ENCODE results near the gene TNFRSF4. TPM values are rescaled to one million over a fixed set of nuclear protein-coding genes. Genes with fewer than 3 reads are reported as not detected.
"Not testable (repeated sequence)": the region's sequence is repeated elsewhere in the genome, so short reads cannot be mapped to it uniquely, and the experiment has no call there.

TNFRSF4 gene
- total RNA-seq, 1 donor from 2014 or later = 58.5 TPM

GRCh38 chr1:1185101-1185765 lies 28.7 kb downstream of the TNFRSF4 start:
- no peak for DNase-seq (ENCODE audit: extremely low read depth, low read depth, low spot score)

GRCh38 chr1:1183833-1184775 lies 29.8 kb downstream of the TNFRSF4 start:
- DNase-seq (ENCODE audit: extremely low read depth, low read depth, low spot score) = no peak

- DNase-seq (ENCODE audit: extremely low read depth, low read depth, low spot score) = no peak
These were observed 30.7 kb downstream of the TNFRSF4 start for GRCh38 chr1:1183221-1183747.

- no peak for DNase-seq (ENCODE audit: extremely low read depth, low read depth, low spot score)
These were observed 31.3 kb downstream of the TNFRSF4 start for GRCh38 chr1:1182491-1183220.

GRCh38 chr1:1181938-1182410 lies 32.0 kb downstream of the TNFRSF4 start:
- DNase-seq (ENCODE audit: extremely low read depth, low read depth, low spot score) = no peak

- DNase-seq (ENCODE audit: extremely low read depth, low read depth, low spot score) = no peak
These were observed 32.6 kb downstream of the TNFRSF4 start for GRCh38 chr1:1181129-1181937.

GRCh38 chr1:1179983-1180861 lies 33.7 kb downstream of the TNFRSF4 start:
- no peak for DNase-seq (ENCODE audit: extremely low read depth, low read depth, low spot score)

DNA sequence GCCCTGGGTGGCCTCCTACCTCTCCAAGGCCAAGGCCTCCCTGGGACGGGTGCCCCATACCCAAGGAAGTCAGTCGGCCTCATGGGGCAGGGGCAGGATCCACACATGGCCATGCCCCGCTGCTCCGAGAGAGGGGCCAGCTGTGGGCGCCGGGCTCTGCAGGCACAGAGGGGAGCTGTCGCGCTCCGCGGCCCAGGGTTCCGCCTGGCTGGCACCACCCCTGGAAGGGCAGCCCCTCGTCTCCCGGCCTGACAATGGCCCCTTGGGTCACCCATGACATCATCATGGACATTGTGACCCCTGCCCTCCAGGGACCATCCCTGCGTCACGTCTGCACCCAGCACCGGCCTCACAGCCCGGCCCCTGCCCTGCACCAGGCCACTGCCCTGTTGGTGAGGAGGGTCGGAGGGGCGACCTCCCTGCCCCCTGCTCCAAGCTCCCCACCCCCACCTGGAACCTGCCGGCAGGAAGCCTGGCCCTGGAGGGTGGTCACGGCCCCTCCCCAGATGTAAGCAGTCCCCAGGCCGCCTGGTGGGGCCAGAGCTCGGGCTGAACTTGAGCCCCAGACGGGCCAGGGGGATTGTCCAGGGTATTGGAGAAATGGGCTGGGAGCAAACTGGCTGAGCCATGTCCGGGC lies 34.5 kb downstream of the TNFRSF4 start:
- DNase-seq (ENCODE audit: extremely low read depth, low read depth, low spot score) = no peak

GRCh38 chr1:1178794-1179331 lies 35.1 kb downstream of the TNFRSF4 start:
- DNase-seq (ENCODE audit: extremely low read depth, low read depth, low spot score) = no peak

DNA sequence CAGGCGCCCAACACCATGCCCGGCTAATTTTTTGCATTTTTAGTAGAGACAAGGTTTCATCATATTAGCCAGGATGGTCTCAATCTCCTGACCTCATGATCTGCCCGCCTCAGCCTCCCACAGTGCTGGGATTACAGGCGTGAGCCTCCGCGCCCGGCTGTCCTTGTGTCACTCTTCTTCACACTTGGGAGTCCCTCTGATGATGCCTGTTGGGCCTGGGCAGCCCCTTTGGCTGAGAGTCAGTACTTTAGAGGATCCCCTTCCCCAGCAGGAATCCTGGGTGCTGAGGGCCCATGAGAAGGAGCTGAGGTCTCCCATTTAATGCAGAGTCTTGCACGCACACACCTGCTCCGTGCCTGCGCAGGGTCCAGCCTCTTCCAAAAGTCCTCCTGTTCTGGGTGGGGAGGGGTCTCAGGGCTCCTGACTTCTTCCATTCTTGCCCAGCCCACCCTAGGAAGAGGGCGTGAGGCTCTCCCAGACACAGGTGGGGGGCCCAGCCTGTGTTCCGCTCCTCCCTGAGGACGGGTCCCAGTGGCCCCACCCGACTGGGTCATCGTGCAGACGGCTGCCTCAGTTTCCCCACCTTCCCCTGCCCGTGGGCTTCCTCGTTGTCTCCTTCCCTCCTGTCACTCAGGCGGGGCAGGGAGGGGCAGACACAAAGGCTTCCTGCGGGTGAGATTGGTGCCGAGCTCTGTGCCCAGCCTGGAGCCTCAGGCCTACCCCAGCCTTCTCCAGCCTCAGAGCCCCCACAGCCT lies 36.3 kb downstream of the TNFRSF4 start:
- DNase-seq (ENCODE audit: extremely low read depth, low read depth, low spot score) = no peak

GRCh38 chr1:1176931-1177330 lies 37.0 kb downstream of the TNFRSF4 start:
- no peak for DNase-seq (ENCODE audit: extremely low read depth, low read depth, low spot score)

DNA sequence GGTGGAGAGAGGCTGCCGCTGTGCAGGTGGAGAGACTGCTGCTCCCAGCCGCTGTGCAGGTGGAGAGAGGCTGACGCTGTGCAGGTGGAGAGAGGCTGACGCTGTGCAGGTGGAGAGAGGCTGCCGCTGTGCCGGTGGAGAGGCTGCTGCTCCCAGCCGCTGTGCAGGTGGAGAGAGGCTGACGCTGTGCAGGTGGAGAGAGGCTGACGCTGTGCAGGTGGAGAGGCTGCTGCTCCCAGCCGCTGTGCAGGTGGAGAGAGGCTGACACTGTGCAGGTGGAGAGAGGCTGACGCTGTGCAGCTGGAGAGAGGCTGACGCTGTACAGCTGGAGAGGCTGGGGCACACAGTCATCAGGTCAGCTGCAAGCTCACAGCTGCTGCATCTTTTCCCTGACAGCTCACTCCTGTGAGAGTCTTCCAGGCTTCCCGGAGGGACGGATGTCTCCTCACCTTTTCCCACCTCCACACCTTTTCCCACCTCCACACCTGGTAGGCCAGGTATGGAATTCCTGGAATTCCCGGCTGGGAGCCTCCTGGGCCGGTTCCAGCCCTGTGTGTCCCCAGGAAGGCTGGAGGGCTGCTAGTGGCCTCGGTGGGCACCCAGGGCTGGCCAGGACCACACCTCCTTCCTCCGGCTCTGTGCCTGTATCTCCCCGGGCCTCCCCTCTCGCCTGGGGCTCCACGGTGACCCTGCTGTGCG lies 37.7 kb downstream of the TNFRSF4 start:
- DNase-seq (ENCODE audit: extremely low read depth, low read depth, low spot score) = not testable (repeated sequence)

DNA sequence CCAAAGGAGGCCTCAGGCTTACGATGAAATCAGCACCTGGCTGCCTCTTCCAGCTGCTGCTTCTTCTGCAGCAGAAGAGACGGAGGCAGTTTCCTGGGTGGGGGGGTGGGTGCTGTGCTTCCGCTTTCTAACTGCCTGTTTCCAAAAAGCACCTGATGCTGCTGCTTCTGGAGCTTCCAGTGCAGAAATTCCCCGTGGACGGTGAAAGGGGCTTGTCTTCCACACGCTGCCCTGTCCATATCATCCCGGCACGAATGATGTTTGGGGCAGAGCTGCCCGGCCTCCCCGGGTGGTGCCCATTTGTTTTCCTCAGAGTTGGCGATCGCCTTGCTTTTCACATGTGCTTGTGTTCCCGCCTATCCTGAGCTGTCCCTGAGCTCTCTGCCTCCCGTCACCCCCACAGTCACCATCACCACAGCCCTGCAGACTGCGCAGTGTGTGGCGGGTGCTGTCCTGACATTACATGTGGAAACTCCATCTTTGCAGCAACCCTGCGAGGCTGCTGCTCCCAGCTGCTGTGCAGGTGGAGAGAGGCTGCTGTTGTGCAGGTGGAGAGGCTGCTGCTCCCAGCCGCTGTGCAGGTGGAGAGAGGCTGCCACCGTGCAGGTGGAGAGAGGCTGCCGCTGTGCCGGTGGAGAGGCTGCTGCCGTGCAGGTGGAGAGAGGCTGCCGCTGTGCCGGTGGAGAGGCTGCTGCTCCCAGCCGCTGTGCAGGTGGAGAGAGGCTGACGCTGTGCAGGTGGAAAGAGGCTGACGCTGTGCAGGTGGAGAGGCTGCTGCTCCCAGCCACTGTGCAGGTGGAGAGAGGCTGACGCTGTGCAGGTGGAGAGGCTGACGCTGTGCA lies 38.5 kb downstream of the TNFRSF4 start:
- no peak for DNase-seq (ENCODE audit: extremely low read depth, low read depth, low spot score)

- no peak for DNase-seq (ENCODE audit: extremely low read depth, low read depth, low spot score)
These were observed 40.0 kb downstream of the TNFRSF4 start, which contains the start of gene TTLL10 for GRCh38 chr1:1173793-1174415. TSS of gene TTLL10 (plus strand) at chr1:1173880. CDS start at chr1:1179216, 5,336 bp downstream.

GRCh38 chr1:1173061-1173792 lies 40.7 kb downstream of the TNFRSF4 start:
- no peak for DNase-seq (ENCODE audit: extremely low read depth, low read depth, low spot score)
